ENCODE results near the gene SLC16A14.

The SLC16A14 gene

DNA sequence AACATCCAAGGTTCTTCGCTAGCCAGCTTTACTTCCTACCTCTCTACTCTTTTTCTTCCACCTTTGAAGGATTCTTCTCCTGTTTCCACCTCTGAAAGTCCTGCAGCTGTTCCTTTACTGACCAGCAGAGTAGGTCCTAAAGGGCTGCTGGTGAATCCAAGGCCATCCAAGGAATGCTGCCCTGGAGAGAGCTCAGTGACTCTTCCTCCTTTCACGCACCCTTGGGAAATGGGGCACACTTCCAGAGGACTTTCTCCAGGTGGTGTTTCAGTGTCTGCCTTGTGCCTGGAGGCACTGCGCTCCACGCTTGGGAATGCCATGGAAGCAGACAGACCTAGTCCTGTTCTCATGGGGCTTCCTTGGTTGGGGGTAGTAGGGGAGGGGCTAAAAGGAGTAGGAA lies 45.4 kb downstream of the SLC16A14 start:
- no peak for DNase-seq

DNA sequence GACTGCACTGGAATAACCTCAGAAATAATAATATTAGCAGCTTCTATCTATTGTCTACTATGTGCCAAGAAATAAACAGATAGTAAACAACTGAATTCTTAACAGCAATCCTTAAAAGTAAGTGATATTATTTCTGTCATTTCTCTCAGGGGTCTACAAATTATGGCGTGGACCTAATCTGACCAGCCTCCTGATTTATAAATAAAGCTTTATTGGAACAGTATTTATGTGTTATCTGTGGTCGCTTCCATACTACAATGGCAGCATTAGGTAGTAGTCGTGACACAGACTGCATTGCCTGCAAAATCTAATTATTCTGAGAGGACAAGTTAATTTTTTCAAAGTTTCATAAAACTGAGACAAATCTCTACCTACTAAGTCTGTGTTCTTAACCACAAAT lies 49.0 kb downstream of the SLC16A14 start:
- DNase-seq, result no peak

DNA sequence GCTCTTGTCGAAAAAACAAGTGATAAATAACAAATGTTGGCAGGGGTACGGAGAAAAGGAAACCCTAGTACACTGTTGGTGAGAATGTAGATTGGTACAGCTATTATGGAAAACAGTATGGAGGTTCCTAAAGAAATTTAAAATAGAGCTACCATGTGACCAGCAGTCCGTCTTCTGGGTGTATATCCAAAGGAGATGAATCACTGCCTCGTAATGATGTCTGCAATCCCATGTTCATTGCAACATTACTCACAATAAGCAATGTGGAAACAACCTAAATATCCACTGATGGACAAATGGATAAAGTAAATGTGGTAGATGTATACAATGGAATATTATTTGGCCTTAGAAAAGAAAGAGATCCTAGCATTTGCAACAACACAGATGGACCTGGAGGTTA lies 50.6 kb downstream of the SLC16A14 start:
- DNase-seq, result peak; percentile 57

DNA sequence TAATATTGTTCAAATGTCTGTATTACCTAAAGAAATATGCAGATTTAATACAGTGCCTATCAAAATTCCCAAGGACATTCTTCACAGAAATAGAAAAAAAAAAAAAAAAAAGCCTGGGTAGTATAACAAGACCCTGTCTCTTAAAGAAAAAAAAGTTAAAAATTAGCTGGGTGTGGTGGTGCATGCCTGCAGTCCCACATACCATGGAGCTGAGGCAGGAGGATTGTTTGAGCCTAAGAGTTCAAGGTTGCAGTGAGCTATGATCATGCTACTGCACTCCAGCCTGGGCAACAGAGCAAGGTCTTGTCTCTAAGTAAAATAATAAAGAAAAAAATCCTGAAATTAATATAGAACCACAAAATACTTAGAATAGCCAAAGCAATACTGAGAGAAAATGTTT lies 51.9 kb downstream of the SLC16A14 start:
- DNase-seq, result no peak

DNA sequence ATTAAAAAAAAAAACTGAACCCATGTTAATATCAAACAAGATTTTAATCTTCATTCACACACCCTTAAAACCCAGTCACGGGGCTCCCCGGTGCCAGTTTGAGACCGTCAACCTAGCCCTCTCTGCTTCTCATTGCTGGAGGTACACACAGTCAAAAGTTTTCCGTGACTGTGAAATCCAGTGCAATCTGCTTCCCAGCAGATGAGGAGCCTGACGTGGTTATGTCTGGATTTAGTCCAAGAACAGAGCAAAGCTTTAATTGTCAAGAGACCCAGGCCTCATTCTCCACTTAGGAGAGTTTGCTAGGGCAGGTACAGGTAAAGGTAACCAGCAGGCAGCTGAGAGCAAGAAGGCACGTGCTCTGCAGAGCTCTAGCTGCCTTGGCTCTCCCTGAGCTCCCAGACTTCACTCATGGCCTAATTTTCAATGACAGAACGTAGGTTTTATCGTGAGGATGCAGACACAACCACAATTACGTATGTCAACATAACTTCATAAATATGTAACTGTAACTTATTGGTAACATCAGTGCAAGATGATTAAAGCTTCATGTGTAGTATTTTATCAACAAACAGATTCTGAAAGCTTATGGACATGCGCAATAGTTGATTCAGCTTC lies 56.3 kb downstream of the SLC16A14 start:
- DNase-seq, result no peak

DNA sequence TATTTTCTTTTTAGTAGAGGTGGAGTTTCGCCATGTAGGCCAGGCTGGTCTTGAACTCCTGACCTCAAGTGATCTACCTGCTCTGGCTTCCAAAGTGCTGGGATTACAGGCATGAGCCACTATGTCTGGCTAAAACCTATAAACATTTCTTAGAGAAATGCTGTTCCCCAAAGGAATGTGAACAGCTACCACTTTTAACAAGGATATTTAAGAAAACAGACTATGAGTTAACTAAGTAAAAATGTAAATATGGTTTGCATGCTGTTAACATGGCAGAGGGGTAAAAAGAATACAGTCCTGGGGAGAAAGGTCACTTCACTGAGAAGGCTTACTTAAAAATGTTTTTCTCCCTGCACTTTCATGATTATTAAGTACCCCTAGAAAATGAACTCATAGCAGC lies 57.1 kb downstream of the SLC16A14 start:
- no peak for DNase-seq

DNA sequence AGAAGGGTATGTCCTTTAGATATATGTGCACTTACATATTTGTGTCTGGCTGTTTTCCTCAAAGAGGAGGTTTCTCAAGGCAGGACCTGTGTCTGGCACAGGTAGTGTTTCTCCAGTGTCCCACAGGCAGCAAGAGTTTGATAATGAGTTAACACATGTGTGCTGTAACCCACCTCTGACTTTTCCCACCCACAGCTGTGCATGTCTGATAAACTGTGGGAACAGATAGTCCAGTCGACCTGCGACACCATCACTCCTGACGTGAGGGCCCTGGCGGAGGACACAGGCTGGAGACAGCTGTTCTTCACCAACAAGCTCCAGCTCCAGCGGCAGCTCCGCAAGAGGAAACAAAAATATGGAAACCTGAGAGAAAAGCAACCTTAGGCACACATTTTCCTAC lies 58.2 kb downstream of the SLC16A14 start:
- no peak for DNase-seq

DNA sequence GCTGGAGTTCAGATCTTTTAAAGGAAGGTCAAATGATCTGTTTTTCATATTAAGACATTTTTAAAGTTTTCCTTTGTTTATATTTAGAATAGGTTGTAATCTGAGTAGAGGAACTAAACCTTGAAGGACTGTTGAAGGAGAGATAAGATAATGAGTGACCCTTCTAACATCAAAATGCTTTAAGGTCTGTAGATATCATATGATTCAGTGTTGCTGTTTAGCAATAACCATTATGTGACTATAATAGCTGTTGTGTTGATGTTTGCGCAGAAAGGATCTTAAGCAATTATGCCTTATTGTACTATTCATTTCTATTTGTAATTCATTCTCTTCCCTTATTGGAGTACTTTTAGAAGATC lies 60.0 kb downstream of the SLC16A14 start:
- DNase-seq, result no peak

DNA sequence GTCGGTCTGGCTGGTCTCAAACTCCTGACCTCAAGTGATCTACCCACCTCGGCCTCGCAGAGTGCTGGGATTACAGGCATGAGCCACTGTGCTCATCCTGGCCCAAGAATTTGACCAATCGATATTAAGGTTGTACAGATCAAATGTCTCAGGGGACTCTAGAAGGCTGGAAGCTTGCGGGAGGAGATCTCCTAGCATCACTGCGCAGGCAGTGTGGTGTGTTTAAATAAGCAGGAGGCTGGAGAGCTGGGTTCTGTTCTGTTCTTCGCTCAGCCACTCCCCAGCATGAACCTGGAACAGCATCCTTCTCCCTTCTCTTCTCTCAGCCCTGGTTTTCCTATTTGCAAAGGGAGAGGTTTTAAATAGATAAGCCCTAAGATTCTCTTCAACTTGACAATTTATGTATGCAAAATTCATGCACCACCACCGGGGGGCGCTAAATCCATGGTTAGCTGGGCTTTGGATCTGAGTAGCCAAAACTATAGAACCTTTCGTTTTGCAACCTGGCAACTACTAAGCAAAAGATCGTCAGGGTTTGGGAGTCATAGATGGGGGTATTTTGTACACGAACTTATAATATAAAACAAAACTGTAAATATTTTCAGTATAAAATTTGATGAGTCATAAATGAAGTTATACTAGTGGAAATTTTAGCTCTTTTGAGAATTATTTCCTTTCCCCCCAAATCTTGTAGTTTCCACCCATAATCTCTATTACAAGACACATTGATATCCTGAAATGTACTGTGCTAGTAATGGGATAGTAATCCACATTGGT lies 60.6 kb downstream of the SLC16A14 start:
- peak; percentile 53 for DNase-seq

DNA sequence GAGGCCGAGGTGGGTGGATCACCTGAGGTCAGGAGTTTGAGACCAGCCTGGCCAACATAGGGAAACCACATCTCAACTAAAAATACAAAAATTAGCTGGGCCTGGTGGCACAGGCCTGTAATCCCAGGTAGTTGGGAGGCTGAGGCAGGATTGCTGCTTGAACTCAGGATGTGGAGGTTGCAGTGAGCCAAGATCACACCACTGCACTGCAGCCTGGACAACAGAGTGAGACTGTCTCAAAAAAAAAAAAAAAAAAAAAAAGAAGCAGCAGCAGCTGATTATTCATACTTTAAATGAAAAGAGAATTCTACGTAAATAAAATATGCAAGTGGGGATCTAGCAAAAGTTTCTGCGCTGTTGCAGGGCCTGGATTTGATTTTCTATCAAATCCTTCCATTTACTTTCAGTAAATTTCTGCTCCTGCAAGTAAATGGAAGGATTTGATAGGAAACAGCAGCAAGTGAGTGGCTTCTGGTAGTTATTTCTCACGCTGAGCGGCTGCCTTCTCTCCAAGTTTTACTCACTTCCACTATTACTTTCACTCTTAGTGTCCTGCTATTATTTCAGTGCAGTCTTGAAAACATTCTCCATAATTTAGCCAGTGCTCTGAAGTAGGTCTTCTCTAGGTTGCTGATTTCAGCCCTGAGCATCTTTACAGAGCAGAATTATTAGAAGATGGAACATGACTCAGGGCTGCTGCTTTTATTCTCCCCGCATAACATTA lies 68.4 kb downstream of the SLC16A14 start:
- no peak for DNase-seq

DNA sequence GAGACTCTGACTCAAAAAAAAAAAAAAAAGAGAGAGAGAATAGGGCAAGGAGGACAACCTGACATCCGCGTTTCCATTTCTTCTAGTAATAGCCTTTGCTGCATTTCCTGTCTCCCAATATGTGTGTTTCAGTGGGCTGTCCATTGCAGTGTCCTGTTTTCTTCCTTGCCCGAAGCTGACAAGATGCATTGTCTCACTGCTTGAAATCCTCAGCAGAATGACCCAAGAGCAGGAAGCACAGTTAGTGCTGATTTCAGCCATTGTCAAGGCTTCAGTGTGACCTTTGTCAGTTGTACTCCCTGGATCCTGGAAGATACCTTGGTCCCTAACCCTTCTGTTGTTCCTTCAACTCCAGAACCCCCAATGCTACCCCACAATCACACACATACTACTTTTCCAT lies 71.2 kb downstream of the SLC16A14 start:
- no peak for DNase-seq

DNA sequence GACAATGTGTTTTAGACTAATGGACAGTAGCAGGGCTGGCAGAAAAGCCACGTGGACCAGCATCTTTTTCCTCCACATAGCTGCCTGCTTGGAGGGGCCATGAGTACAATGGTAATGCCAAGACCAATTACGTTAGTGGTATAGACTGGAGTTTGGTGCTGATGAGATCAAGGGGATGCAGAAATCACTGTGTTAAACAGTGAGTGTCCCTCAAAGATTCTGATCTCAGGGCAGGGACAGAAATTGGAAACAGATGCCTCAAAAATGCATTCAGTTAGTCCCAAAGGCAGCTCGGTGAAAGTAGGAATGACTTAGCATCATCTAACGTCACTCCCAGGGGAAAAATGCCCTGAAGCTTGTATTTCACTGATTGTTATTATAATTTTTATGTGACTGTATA lies 72.4 kb downstream of the SLC16A14 start:
- DNase-seq, result no peak

DNA sequence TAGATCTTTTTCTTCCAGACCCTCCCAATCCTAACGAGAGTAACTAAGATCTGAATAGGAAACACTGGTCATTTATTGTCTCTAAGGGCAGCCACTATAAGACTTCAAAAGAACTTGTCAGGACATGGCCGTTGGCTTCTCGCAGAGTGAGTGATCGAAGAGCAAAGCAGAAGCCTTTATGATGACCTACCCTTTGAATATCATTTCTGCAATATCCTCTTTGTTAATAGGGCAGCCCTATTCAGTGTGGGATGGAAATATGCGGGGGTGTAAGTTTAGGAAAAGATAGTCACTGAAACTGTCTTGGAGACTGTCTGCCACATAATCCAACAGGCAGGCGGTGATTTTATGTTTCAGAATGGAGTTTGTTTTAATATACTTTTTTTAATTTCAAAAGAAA lies 75.5 kb downstream of the SLC16A14 start:
- DNase-seq, result no peak
